ENCODE measurements around the gene TPGS1. TPM values are rescaled to one million over a fixed set of nuclear protein-coding genes. Genes with fewer than 3 reads are reported as not detected.

Gene TPGS1
- total RNA-seq, 1 experiment from 2014 or later = 13.8 TPM

DNA sequence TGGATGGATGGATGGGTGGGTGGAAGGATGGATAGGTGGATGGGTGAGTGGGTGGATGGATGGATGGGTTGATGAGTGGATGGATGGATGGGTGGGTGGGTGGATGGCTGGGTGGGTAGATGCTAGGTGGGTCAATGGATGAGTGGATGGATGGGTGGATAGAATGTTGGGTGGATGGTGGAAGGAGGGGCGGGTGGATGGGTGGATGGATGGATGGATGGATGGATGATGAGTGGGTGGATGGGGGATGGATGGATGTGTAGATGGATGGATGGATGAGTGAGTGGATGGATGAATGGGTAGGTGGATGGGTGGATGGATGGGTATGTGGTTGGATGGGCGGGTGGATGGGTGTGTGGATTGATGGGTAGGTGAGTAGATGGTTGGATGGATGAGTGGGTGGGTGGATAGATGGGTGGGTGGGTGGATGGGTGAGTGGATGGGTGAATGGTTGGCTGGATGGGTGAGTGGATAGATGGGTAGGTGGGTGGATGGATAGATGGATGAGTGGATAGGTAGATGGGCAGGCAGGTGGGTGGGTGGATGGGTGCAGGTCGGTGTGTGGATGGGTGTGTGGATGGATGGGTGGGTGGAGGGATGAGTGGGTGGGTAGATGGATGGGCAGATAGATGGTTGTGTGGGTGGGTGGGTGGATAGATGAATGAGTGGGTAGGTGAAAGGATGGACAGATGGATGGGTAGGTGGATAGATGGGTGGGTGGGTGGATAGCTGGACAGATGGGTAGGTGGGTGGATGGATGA, 42.1 kb upstream of the TPGS1 start:
- Histone ChIP-seq H4K20me1 (ENCODE audit: insufficient read depth) (no peaks in the 10 kb centered on the region), H3K4me1 (replicated peaks; ENCODE audit: insufficient read depth) (no peaks in the 10 kb centered on the region), H3K9me2 (ENCODE audit: insufficient read depth) (no peaks in the 10 kb centered on the region), H3K27me3 (ENCODE audit: insufficient read depth, low read depth) (peaks cover 16% of the 10 kb centered on the region; the same call in 1 of the 2 replicates), H3F3A (ENCODE audit: insufficient read depth, low read depth) (peaks cover 8% of the 10 kb centered on the region; the same call in 1 of the 2 replicates), H3K4me3 (no peak overlapping the region), H3K4me2 (no peak overlapping the region), H3K79me2 (ENCODE audit: low read depth) (no peaks in the 10 kb centered on the region), H3K36me3 (ENCODE audit: low read depth) (no peaks in the 10 kb centered on the region), H2AFZ (no peak overlapping the region), H3K27ac (no peak overlapping the region), H3K9me3 (ENCODE audit: insufficient read depth, low read depth) (no peaks in the 10 kb centered on the region)
- no peak for DNase-seq
- POLR2A ChIA-PET (ENCODE audit: unreplicated experiment) = no interaction called here
- intact Hi-C loops (cut with micrococcal nuclease; ENCODE audit: unreplicated experiment) = no loop called here
- no TSS peak for BruUV-seq (replicated peaks)
- CTCF ChIA-PET = no interaction called here
- TF ChIP-seq, protein P1, sequence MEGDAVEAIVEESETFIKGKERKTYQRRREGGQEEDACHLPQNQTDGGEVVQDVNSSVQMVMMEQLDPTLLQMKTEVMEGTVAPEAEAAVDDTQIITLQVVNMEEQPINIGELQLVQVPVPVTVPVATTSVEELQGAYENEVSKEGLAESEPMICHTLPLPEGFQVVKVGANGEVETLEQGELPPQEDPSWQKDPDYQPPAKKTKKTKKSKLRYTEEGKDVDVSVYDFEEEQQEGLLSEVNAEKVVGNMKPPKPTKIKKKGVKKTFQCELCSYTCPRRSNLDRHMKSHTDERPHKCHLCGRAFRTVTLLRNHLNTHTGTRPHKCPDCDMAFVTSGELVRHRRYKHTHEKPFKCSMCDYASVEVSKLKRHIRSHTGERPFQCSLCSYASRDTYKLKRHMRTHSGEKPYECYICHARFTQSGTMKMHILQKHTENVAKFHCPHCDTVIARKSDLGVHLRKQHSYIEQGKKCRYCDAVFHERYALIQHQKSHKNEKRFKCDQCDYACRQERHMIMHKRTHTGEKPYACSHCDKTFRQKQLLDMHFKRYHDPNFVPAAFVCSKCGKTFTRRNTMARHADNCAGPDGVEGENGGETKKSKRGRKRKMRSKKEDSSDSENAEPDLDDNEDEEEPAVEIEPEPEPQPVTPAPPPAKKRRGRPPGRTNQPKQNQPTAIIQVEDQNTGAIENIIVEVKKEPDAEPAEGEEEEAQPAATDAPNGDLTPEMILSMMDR (conservative IDR thresholded peaks at IDR 0.05) = no peak
- TF ChIP-seq EZH2 (IDR thresholded peaks at IDR 0.05; ENCODE audit: low read depth) = no peak

DNA sequence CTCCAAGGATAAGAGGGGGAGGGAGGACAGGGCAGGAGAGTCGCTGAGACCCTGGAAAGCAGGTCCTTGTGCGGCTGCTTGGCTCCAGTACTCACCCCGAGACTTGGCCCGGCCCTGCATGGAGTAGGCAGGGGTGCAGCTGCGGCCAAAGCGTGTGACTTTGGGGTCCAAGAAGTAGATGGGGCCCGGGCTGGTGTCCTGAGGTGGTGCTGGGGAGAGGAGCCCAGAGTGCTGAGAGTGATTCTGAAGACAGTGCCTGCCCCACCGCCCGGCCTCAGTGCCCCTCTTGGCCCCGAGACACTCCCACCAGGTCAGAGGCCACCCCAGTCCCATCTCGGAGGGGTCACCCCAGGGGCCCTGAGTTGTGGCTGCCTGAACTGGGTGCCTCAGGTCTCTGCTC, 39.7 kb upstream of the TPGS1 start:
- Histone ChIP-seq H3K4me1 (replicated peaks; ENCODE audit: insufficient read depth) (no peaks in the 10 kb centered on the region), H3K4me3 (no peak overlapping the region), H3K4me2 (no peak overlapping the region), H3F3A (ENCODE audit: insufficient read depth, low read depth) (peaks cover 3% of the 10 kb centered on the region; the same call in 1 of the 2 replicates), H3K79me2 (ENCODE audit: low read depth) (no peaks in the 10 kb centered on the region), H4K20me1 (ENCODE audit: insufficient read depth) (no peaks in the 10 kb centered on the region), H3K27ac (no peak overlapping the region), H2AFZ (no peak overlapping the region), H3K36me3 (ENCODE audit: low read depth) (no peaks in the 10 kb centered on the region), H3K27me3 (ENCODE audit: insufficient read depth, low read depth) (peaks cover 16% of the 10 kb centered on the region; the same call in 1 of the 2 replicates), H3K9me3 (ENCODE audit: insufficient read depth, low read depth) (no peaks in the 10 kb centered on the region), H3K9me2 (ENCODE audit: insufficient read depth) (no peaks in the 10 kb centered on the region)
- intact Hi-C loops (cut with micrococcal nuclease; ENCODE audit: unreplicated experiment) = no loop called here
- TF ChIP-seq EZH2 (IDR thresholded peaks at IDR 0.05; ENCODE audit: low read depth) = no peak
- TF ChIP-seq, protein P1 (conservative IDR thresholded peaks at IDR 0.05) = no peak
- BruUV-seq (replicated peaks) = no TSS peak
- POLR2A ChIA-PET (ENCODE audit: unreplicated experiment) = no interaction called here
- DNase-seq = no peak
- CTCF ChIA-PET = no interaction called here

DNA sequence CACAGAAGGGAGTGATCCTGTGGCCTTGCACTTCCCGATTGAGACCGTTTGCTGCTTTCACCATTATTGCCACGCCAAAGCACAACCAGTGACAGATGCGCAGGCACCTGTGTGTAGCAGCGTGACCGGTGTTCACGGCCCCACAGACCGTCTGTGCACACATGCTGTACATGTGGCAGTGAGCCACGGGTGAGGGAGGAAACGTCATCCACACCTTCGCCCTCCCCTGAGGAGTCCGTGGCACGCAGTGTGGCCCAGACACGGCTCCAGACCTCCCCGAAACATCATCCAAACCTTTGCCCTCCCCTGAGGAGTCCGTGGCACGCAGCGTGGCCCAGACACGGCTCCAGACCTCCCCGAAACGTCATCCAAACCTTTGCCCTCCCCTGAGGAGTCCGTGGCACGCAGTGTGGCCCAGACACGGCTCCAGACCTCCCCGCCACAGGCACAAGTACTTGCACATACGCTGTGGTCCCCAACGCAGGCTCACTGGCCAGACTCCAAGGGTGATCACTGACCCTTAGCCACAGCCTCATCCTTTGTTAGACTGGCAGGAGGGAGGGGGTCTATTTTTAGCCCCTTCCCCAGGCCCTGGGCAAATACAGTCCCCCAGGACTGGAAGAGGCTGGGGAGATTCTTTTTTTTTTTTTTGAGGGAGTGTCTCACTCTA, 38.6 kb upstream of the TPGS1 start:
- Histone ChIP-seq H3K9me3 (ENCODE audit: insufficient read depth, low read depth) (no peaks in the 10 kb centered on the region), H3K4me1 (replicated peaks; ENCODE audit: insufficient read depth) (no peaks in the 10 kb centered on the region), H3K27me3 (ENCODE audit: insufficient read depth, low read depth) (peaks cover 16% of the 10 kb centered on the region; the same call in 1 of the 2 replicates), H4K20me1 (ENCODE audit: insufficient read depth) (no peaks in the 10 kb centered on the region), H3F3A (ENCODE audit: insufficient read depth, low read depth) (no peaks in the 10 kb centered on the region), H3K36me3 (ENCODE audit: low read depth) (no peaks in the 10 kb centered on the region), H3K9me2 (ENCODE audit: insufficient read depth) (no peaks in the 10 kb centered on the region), H3K27ac (no peak overlapping the region), H3K4me3 (no peak overlapping the region), H2AFZ (no peak overlapping the region), H3K79me2 (ENCODE audit: low read depth) (no peaks in the 10 kb centered on the region), H3K4me2 (no peak overlapping the region)
- TF ChIP-seq, protein P1 (conservative IDR thresholded peaks at IDR 0.05) = no peak
- no peak for TF ChIP-seq EZH2 (IDR thresholded peaks at IDR 0.05; ENCODE audit: low read depth)
- intact Hi-C loops (cut with micrococcal nuclease; ENCODE audit: unreplicated experiment) = no loop called here
- POLR2A ChIA-PET (ENCODE audit: unreplicated experiment) = no interaction called here
- no TSS peak for BruUV-seq (replicated peaks)
- DNase-seq = no peak
- CTCF ChIA-PET = no interaction called here

All from PC-9 (cell line).